HG03196 (cell line): ENCODE data around the gene IGF2.

Source experiments
- ATAC-seq: cut with Tn5 transposase; IDR thresholded peaks from one replicate; pipeline ENCODE4 v1.9.1; 2021; ENCODE audit not compliant: unreplicated experiment

The IGF2 gene

DNA sequence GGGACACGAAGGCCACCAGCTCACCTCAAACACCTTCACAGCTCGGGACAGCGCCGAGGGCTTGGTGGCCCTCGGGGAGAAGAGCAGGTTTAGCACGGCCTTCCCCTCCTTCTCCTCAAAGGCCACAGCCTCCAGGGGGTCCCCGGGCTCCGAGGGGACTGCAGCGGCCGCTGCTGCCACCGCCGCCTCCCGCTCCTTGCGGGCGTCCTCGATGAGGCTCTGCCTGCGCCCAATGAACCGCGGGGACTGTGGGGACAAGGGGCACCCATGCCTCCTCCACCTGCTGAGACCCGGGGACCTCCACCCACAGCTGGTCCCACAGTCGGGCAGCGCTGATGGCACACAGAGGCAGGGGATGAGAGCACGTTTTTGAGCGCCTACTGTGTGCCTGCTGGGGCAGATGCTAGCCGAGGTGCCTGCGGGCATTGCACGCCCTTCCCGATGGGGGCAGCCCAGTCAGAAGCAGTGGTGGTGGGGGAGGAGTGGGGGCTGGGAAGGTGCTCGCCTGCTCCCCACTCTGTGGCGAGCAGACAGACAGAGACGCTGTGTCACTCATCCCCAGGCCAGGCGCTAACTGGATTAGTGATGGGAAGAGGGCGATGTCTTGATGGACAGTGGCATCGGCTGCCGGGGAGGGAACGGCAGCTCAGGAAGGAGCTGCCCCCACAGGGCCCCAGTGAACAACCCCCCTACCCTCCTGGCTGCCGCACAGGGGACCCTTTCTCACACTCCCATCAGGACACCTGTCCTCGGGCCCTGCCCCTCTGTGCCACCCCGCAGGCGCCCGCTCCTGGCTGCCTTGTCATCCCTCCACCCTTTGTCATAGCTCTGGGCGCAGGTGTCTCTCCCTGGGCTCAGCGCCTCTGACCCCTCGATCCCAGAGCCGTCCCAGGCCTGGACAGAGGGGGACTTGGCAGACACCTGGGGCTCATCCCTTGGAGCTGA lies 30.7 kb upstream of the IGF2 start:
- no peak for ATAC-seq

DNA sequence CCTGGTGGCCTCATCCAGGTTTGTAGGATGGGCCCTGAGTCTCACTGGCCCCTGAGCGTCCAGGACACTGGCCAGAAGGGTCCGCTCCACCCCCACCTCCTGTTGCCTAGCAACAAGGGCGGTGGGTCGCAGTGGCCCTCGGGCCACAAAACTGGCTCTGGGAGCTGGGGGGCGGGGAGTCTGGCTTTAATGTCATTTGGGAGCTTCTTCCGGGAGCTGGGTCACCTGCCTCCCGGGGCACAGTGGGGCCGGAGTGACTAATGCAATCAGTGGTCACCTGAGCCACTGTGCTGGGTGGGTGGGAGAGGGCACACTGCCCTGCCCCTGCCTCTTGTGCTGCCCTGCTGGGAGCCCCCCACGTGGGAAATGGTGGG lies 29.8 kb upstream of the IGF2 start:
- no peak for ATAC-seq

DNA sequence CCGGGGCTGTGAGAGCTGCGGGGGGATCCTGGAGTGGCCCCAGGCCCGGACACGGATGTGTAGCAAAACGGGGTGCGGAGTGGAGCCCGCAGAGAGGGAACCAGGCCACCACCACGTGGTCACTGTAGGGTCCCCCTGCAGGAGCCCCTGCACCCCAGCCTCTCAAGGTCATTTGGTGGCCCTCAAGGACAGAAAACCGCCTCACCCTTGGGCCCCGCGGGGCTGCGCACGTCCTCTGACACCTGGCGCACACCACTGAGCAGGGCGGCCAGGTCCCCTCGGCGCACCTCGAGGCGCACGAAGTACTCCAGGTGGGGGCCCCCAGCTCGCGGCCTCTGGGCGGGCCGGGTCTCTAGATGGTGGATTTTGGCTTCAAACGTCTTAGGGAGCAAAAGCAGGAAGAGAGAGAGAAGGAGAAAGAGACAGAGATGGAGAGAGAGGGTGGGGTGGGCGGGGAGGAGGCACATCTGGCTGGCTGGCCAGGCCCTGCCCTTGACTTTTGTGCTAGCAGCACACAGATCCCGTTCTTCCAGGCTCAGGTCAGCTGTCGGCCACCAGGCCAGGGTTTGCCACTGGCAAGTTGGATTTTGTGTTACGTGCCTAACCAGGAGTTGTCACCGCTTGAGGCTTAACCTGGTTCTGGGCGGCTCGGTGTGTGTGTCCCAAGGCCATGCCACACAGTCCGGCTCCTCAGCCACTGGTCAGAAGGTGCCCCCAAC lies 29.3 kb upstream of the IGF2 start:
- ATAC-seq: no peak

DNA sequence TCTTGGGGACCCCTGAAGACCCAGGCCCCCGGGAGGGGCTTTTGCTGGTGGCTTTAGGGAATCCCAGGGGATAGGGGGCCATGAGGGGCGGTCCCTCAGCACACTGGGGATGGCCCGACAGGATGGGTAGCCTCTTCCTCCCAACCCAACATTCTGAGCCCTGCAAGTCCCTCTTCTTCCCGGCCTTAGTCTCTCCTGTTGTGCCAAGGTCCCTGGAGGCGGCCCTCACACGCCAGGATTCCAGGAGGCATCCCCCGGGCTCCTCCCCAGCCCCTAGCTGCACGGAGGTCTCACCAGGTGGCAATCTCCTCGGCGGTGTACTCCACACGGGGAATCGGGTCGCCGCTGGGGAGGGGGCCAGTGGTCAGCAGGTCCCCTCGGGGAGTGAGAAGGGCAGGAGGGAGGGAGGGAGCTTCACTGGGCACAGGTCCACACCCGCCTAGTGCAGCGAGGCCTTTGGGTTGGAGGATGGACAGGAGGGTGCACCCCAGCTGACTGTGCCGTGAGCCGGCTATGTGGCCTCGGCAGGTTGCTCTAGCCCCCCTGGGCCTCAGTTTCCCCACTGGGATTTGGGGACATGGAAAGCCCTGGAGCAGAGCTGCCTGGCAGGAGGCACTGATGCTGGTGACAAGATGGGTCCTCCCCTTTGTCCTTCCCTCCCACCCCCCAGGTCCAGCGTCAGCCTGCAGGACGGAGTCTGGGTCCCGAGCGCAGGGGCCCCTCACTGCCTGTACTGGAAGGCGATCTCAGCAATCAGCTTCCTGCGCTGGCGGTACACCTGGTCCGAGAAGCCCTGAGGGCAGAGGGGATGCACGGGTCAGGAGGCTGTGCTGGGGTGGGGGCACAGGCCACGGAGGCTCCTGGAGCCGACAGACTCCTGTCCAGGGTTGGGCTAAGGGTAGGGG lies 28.2 kb upstream of the IGF2 start:
- no peak for ATAC-seq

DNA sequence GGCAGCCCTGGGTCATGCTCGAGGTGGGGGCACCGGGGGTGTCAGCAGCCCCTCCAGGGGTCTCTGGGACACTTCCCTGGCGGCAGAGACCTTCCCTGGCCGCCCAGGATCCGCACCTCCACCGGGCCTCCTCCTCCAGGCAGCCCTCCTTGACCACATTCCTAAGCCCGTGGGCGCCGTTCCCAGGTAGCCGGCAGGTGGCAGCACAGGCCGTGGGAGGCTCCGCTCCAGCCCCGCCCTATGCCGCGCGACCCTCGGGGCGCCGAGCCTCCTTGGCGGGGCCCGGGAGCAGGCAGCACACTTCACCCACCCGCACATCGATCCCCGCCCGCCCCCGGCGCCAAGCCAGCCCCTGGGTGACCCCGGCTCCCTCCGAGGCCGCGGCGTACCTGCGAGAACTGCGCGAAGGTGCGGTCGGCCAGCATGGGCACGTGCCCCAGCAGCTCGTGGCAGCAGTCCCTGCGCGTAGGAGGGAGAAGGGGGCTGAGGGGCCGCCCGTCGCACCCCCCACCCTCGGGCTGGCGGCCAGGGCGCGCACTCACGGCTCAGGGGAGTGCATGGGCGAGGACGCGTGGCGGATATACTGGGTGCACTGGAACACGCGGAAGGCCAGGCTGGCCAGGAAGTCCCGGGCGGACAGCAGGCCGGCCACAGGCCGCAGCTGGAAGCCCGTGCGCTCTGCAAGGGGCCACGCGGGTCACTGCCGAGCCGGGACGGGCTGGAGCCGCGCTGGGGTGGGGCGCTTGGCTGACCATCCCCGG lies 27.1 kb upstream of the IGF2 start:
- ATAC-seq: no peak

DNA sequence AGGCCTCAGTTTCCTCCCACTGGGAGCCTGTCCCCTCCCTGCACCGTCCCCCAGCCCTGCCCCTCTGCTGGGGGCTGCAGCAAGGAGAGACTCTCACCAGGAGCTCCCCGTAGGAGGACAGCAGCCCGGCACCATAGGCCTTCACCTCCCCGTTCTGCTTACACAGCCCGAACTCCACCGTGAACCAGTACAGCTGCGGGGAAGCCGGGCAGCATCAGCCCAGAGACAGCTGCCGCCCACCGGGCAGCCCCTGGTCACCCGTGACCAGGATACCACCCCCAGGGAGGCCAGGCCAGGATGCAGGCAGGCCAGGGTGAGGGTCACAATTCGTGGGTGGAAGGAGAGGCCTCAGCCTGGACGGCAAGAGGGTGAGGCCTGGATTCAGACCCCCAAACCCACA lies 26.4 kb upstream of the IGF2 start:
- no peak for ATAC-seq

DNA sequence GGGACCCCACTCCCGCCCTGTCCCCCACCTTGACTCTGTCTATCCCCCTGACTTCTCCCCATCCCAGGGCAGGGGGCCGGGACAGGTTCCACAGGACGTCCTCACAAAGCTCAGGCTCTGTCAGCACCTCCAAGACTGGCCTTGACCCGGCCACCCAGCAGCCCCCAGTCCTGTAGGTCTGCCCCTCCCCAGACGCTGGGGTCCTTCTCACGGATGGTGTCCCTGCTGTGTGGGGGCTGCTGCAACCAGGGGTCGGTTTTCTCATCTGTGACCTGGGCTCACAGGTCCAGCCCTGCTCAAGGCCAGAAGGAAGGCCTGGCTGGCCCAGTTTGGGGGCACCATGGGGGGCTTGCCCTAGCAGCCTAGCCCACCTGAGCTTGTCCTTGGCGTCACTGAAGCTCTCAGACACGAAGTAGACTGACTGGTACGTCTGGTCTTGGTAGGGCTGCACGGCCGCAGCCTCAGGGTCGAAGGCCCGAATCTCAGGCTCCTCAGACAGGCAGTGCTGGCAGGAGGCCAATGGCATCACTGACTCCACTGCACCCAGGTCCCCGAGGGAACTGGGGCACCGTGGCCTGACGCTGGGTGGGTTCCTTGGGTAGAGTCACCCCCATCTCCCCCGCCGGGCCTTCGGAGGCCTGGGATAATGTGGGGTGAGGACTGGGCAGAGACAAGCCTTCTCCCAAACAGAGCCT lies 25.8 kb upstream of the IGF2 start:
- no peak for ATAC-seq

DNA sequence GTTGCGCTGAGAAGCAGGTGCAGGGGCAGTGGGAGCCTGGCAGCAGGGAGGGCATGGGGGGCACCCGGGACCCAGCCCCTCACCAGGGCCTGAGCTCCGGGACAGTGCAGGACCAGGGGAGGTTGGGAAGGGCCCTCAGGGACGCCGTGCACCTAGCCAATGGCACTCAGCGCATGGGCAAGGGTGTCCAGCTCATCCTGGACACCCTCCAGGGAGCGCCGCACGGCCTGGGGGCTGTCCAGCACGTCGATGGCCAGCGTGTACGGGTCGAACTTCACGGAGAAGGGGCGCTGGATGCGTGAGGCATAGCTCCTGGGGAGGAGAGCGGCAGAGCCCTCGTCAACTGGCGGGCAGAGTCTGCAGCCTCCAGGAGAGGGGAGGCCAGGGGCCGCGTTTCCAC lies 24.9 kb upstream of the IGF2 start:
- ATAC-seq: no peak

DNA sequence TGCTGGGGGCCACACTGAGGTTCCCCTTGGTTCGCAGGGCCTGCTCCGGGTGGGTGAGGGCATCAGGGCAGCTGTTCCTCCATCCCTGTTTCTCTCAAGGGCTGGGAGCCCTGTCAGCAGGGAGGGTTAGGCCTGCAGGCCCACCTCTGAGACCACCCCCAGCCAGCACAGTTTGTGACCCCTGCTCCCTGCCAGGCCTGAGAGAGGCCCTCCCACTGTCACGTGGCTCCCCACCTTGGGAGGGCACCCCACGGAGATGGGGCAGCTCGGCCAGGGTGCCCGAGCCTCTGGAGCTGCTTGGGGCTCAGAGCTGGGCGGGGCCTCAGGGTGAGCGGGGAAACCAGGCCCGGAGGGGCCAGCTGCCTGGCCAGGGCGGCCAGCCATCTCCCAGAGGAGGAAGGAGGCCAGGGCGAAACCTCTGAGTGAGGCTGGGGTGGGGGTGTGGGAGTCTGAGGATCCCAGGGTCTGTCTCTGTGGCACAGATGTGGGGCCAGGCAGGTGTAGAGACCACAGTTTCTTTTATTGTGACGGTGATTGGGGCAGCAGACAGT lies 24.3 kb upstream of the IGF2 start:
- ATAC-seq: no peak

DNA sequence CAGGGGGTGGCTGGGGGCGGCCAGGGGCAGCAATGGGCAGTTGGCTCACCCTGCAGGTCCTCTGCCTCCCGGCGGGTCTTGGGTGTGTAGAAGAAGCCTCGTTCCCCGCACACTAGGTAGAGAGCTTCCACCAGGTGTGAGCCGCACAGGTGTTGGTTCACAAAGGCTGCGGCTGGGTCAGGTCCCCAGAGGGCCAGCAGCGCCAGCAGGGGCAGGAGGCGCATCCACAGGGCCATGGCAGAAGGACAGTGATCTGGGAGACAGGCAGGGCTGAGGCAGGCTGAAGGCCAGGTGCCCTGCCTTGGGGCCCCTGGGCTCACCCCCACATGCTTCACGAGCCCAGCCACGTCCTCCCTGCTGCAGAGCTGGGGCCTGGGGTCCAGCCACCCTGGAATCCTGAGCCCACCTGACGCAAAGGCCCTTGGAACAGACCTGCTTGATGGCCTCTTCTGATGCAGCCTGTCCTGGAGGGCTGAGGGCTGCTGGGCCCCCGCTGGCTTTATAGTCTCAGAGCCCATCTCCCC lies 21.6 kb upstream of the IGF2 start, which contains the start of gene INS:
Gene INS (minus strand): TSS at position 474 of the 524 bp plus-strand sequence. CDS start 238 bp downstream, at position 236.
- ATAC-seq: no peak

DNA sequence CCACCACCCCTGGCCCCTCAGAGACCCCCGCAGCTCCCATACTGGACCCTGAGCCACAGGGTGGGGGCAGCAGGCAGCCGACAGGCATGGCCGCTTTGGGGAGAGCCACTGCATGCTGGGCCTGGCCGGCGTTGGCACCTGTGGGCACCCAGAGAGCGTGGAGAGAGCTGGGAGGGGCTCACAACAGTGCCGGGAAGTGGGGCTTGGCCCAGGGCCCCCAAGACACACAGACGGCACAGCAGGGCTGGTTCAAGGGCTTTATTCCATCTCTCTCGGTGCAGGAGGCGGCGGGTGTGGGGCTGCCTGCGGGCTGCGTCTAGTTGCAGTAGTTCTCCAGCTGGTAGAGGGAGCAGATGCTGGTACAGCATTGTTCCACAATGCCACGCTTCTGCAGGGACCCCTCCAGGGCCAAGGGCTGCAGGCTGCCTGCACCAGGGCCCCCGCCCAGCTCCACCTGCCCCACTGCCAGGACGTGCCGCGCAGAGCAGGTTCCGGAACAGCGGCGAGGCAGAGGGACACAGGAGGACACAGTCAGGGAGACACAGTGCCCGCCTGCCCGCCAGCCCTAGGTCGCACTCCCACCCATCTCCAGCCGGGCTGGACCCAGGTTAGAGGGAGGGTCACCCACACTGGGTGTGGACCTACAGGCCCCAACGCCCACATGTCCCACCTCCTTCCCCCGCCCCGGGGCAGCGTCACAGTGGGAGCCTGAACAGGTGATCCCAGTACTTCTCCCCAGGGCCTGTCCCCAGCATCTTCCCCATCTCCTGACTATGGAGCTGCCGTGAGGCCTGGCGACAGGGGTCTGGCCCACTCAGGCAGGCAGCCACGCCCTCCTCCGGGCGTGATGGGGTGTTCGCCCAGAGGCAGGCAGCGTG lies 20.6 kb upstream of the IGF2 start:
- ATAC-seq: no peak

DNA sequence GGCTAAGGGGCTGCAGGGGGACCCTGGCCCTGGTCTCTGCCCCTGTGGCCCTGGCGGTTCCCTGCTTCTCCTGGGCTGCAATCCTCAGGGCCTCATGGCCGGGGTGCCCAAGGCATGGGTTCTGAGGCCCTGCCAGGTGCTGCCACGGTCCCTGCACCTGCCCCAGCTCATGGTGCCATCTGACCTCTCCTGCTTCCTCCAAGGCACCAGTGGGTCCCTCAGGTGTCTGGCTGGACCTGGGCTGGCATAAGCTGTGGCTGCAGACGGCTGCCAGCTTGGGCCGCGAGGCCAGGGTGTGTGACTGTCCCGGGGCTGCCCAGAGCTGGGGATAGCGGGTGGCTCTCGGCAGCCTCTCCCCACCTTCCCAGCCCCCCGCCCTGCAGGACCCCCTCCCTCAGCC lies 19.8 kb upstream of the IGF2 start:
- ATAC-seq: no peak

DNA sequence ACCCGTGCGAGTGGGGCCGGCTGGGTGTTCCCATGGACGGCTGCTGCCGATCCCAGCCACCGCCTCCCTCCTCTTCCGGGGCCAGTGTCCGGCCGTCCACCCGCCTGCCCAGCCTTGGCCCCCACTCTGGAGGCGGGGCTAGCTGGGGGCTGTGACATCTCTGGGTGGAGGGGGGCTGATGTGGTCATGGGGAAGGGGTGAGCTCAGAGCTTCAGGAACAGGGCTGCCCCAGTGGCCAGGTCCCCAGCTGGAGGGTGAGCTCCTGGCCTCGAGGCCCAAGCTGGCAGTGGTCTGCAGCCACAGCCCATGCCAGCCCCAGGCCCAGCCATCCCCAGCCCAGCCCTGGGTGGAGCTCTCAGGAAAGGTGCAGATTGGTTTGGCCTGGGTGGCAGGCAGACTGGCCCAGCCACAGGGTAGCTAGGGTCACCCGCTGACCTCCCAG lies 19.1 kb upstream of the IGF2 start:
- ATAC-seq: no peak

DNA sequence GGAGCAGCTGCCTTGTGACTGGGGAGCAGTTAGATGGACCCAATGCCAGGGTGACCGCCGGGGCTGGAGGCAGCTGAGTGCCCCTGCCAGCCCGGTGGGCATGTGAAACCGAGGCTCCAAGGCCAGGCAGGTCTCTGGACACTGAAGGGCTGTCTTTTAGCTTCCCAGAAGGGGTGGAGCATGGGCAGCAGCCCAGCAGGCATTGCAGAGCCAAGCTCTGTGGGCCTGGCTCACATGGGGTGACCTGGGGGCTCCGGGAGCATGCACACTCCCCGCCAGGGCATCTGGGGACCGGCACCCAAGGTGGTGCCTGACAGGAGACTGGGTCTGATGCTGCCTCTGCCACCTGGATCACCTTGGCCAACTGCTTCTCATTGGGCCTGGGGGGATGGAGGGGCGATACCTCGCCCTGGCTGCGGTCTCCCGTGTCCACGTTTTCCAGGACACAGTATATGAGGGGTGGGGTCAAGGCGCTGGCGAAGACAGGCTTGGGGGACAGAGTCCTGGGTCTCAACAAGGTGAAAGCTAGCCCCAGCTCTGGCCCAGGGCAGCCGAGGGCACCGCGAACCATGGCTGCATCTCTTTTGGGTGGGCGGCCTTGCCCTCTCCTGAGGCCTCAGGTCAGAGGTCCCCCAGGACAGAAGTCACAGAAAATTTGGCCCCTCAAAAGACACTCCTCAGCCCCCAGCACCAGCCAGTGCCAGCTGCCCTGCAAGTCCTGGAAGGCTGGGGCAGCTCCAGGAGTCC lies 18.3 kb upstream of the IGF2 start:
- no peak for ATAC-seq

DNA sequence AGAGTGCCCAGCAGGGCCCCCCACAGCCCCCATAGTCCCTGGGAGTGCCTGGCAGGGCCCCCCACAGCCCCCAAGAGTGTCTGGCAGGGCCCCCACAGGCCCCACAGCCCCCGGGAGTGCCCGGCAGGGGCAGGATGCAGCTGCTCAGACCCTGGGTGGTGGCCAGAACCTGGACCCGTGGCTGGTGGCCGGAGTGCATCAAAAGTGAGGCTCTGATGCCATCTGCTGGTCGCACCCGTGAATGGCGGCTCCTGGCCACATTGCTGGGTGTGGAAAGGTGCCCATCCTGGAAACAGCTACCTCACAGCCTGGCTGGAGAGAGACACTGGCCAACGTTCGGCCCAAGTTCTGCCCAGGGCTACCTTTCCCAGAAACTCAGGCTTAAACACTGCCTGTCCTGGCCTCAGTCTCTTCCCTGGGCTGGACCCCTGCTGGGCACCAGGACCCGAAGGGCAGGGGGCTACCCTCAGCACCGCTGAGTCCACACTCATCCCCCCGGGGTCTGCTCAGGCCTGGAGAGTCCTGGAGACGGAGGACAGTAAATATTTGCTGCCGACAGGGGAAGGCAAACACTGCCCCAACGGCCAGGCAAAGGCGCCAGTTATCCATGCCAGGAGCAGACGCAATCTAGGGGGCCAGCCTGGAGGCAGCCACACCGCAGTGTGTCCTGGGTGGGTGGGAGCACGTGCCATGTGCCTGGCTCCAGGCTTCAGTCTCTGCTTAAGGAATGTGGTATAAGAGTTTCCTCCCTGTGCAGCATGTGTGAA lies 17.4 kb upstream of the IGF2 start:
- ATAC-seq: no peak

DNA sequence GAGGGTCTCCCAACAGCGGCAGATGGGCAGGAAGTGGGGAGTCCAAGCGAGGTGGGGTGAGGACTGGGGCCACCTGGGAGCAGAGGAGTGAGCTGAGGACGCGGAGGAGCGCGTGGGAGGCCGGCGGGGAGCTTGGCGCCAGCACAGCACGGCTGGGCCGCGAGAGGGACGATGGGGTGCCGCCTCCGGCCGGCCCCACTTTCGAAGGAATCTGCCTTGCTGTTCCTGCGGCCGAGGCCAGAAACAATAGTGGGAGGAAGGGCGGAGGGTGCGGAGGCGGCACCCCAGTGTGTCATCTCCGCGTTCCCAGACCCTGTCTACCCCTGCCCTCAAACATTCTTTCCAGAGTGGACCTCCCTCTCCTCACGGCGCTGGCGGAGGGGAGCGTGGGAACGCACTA lies 16.3 kb upstream of the IGF2 start:
- no peak for ATAC-seq

DNA sequence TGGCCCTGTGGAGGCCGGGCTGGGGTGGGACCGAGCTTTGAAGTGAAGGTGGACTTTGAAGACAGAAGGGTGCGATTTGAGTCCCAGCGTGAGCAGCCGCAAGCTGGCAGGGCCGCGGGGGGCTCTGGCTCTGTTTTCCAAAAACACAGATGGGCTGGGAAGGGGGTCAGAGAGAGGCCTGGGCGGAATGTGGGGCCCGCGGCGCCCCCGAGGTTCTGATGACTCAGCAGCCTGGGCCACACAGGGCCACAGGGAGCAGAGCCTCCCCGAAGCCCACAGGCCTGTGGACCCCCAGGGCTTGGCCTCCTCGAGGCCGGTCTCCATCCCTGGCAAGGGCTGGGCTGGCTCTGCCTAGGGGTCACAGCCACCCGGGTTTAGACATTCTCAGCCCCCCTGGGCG lies 15.7 kb upstream of the IGF2 start:
- no peak for ATAC-seq
